KMS-11 (cell line): Measurements from ENCODE around the gene CCDC171.
"Not testable (repeated sequence)": the region's sequence is repeated elsewhere in the genome, so short reads cannot be mapped to it uniquely, and the experiment has no call there.

Experiments used
- H2AFZ ChIP-seq: fragments of 200-600 bp; sonication (generic); 2 replicates; pipeline ENCODE4 v1.6.1; 2016; ENCODE audit warnings: antibody characterized with exemption, mixed run types, low read depth
- H3K27ac ChIP-seq: fragments of 200-600 bp; sonication (generic); 2 replicates; pipeline ENCODE4 v1.6.1; 2016; ENCODE audit warnings: mild to moderate bottlenecking, mixed run types
- H3K27me3 ChIP-seq: fragments of 200-600 bp; sonication (generic); 2 replicates; pipeline ENCODE4 v1.6.1; 2017; ENCODE audit warnings: mild to moderate bottlenecking, low read depth, mixed run types, moderate library complexity; ENCODE audit not compliant: insufficient read depth
- H3K36me3 ChIP-seq: fragments of 200-600 bp; sonication (generic); 2 replicates; pipeline ENCODE4 v1.6.1; 2017; ENCODE audit warnings: mild to moderate bottlenecking, mixed run types; ENCODE audit not compliant: insufficient read depth
- H3K4me1 ChIP-seq: fragments of 200-600 bp; sonication (generic); 2 replicates; pipeline ENCODE4 v1.6.1; 2016; ENCODE audit warnings: mild to moderate bottlenecking, low read depth, mixed run types; ENCODE audit not compliant: poor library complexity, severe bottlenecking
- H3K4me2 ChIP-seq: fragments of 200-600 bp; sonication (generic); 2 replicates; pipeline ENCODE4 v1.7.0; 2016; ENCODE audit warnings: mild to moderate bottlenecking, mixed run types
- H3K4me3 ChIP-seq: fragments of 200-600 bp; sonication (generic); IDR thresholded peaks from 2 replicates; pipeline ENCODE4 v1.6.1; 2017; ENCODE audit warnings: low read depth, low read length, mixed read lengths; ENCODE audit not compliant: insufficient read depth
- H3K79me2 ChIP-seq: fragments of 200-600 bp; sonication (generic); 2 replicates; pipeline ENCODE4 v1.6.1; 2016; ENCODE audit warnings: low read depth, mixed run types; ENCODE audit not compliant: insufficient read depth
- H3K9ac ChIP-seq: fragments of 200-600 bp; sonication (generic); 2 replicates; pipeline ENCODE4 v1.6.1; 2016; ENCODE audit warnings: mild to moderate bottlenecking, mixed run types
- H4K20me1 ChIP-seq: fragments of 200-600 bp; sonication (generic); 2 replicates; pipeline ENCODE4 v1.6.1; 2016; ENCODE audit warnings: mild to moderate bottlenecking, mixed run types; ENCODE audit not compliant: insufficient read depth
- TF ChIP-seq, protein P1 (sequence below): fragments of 200-600 bp; sonication (generic); conservative IDR thresholded peaks from 2 replicates; pipeline ENCODE4 v1.6.1; 2017; ENCODE audit warnings: low read depth, mild to moderate bottlenecking, antibody characterized with exemption, low read length, moderate library complexity, mixed read lengths

The CCDC171 gene

DNA sequence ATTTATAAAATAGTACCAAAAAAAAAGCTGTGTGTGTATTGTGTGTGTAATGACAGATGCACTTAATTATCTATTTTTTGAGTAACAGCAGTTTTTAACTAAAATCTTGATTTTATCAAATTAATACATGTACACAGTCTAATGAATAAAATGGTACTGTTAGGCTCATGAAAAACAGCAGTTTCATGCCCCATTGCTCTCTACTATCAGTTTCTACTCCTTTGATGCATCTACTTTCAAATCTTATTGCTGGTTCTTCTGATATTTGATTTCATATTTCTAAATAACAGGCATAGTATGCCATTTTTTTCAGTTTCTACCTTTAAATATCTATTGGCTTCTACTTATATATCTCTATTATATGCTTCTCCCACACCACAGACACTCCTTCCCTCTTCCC, 117.4 kb downstream of the CCDC171 start:
- Histone ChIP-seq H3K4me1 (no peaks in the 10 kb centered on the region), H3K36me3 (no peaks in the 10 kb centered on the region), H3K9ac (no peak overlapping the region), H3K4me3 (no peak overlapping the region), H3K27ac (no peak overlapping the region), H2AFZ (no peak overlapping the region), H3K4me2 (no peak overlapping the region), H3K27me3 (no peaks in the 10 kb centered on the region), H4K20me1 (no peaks in the 10 kb centered on the region), H3K79me2 (no peaks in the 10 kb centered on the region)
- TF ChIP-seq, protein P1, sequence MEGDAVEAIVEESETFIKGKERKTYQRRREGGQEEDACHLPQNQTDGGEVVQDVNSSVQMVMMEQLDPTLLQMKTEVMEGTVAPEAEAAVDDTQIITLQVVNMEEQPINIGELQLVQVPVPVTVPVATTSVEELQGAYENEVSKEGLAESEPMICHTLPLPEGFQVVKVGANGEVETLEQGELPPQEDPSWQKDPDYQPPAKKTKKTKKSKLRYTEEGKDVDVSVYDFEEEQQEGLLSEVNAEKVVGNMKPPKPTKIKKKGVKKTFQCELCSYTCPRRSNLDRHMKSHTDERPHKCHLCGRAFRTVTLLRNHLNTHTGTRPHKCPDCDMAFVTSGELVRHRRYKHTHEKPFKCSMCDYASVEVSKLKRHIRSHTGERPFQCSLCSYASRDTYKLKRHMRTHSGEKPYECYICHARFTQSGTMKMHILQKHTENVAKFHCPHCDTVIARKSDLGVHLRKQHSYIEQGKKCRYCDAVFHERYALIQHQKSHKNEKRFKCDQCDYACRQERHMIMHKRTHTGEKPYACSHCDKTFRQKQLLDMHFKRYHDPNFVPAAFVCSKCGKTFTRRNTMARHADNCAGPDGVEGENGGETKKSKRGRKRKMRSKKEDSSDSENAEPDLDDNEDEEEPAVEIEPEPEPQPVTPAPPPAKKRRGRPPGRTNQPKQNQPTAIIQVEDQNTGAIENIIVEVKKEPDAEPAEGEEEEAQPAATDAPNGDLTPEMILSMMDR, result no peak

DNA sequence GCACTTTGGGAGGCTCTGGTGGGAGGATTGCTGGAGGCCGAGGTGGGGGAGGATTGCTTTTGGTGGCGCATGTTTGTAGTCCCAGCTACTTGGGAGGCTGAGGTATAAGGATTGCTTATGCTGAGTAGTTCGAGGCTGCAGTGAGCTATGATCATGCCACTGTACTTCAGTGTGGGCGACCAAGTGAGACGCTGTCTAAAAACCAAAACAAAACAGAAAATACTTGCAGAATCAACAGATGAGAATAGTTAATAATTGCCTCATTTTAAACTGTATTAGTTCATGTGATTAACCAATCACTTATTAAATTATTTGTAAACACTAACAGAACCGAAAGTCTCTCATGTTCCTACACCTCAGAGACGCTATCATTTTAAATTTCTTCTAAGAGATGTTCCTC, 118.1 kb downstream of the CCDC171 start:
- no peak overlapping the region for H3K4me3 ChIP-seq
- no peaks in the 10 kb centered on the region for H3K36me3 ChIP-seq
- H3K9ac ChIP-seq, result no peak overlapping the region
- H3K4me2 ChIP-seq, result no peak overlapping the region
- no peak overlapping the region for H2AFZ ChIP-seq
- no peak overlapping the region for H3K27ac ChIP-seq
- no peaks in the 10 kb centered on the region for H3K4me1 ChIP-seq
- H3K27me3 ChIP-seq, result no peaks in the 10 kb centered on the region
- no peaks in the 10 kb centered on the region for H4K20me1 ChIP-seq
- TF ChIP-seq, protein P1, result no peak
- no peaks in the 10 kb centered on the region for H3K79me2 ChIP-seq

DNA sequence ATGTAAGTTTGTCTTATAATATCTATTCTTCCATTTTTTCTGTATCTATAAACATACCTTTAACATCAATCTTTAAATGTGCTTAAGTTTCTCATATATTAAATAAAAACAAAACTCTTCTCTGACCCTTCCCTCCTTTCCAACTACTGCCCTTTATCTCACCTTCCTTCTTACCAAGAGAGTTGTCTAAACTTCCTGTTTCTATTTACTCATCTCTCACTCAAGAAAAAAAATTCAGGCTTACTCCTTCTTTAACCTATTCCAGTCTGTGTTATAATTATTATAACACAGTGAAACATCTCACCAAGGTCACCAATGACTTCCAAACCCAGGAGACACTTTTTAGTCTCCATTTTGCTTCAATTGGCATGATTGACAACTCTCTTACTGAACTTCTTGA, 140.9 kb downstream of the CCDC171 start:
- Histone ChIP-seq H3K9ac (no peak overlapping the region), H3K4me2 (no peak overlapping the region), H3K4me3 (no peak overlapping the region)

DNA sequence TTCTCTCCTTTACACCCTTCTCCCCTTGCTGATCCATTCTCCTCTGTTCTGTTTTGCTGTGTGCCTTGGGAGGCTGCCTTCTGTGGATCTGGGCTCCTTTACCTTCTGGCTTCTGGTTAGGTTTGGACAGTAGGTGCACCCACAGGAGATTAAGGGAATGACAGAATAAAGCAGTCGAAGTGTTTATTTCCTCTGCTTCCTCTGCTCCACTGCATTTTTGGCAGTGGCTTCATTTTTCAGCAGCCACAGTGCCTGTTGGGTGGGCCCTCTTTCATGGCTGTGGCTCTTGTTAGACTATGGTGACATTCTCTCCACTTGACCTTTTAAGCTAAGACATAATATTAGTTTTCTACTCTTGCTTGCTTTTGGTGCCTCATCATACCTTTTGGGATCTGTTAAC, 144.1 kb downstream of the CCDC171 start:
- TF ChIP-seq, protein P1, result no peak
- Histone ChIP-seq H3K36me3 (no peaks in the 10 kb centered on the region), H4K20me1 (no peaks in the 10 kb centered on the region), H3K79me2 (no peaks in the 10 kb centered on the region), H3K4me1 (no peaks in the 10 kb centered on the region), H2AFZ (no peak overlapping the region), H3K4me2 (no peak overlapping the region), H3K27me3 (no peaks in the 10 kb centered on the region), H3K27ac (no peak overlapping the region), H3K4me3 (no peak overlapping the region), H3K9ac (no peak overlapping the region)

More for the DNA sequence above, 140.9 kb downstream of the CCDC171 start:
- H2AFZ ChIP-seq, result no peak overlapping the region
- H3K4me1 ChIP-seq, result no peaks in the 10 kb centered on the region
- TF ChIP-seq, protein P1, result no peak
- no peak overlapping the region for H3K27ac ChIP-seq
- no peaks in the 10 kb centered on the region for H4K20me1 ChIP-seq
- no peaks in the 10 kb centered on the region for H3K79me2 ChIP-seq
- no peaks in the 10 kb centered on the region for H3K27me3 ChIP-seq
- H3K36me3 ChIP-seq, result no peaks in the 10 kb centered on the region

- Histone ChIP-seq H3K4me2 (no peak overlapping the region), H4K20me1 (no peaks in the 10 kb centered on the region), H3K36me3 (no peaks in the 10 kb centered on the region), H3K4me3 (no peak overlapping the region), H3K27ac (no peak overlapping the region), H3K9ac (no peak overlapping the region), H3K27me3 (no peaks in the 10 kb centered on the region), H3K79me2 (no peaks in the 10 kb centered on the region), H2AFZ (no peak overlapping the region), H3K4me1 (no peaks in the 10 kb centered on the region)
- TF ChIP-seq, protein P1, result no peak
Measured at GRCh38 chr9:15697446-15697851, 144.6 kb downstream of the CCDC171 start.

DNA sequence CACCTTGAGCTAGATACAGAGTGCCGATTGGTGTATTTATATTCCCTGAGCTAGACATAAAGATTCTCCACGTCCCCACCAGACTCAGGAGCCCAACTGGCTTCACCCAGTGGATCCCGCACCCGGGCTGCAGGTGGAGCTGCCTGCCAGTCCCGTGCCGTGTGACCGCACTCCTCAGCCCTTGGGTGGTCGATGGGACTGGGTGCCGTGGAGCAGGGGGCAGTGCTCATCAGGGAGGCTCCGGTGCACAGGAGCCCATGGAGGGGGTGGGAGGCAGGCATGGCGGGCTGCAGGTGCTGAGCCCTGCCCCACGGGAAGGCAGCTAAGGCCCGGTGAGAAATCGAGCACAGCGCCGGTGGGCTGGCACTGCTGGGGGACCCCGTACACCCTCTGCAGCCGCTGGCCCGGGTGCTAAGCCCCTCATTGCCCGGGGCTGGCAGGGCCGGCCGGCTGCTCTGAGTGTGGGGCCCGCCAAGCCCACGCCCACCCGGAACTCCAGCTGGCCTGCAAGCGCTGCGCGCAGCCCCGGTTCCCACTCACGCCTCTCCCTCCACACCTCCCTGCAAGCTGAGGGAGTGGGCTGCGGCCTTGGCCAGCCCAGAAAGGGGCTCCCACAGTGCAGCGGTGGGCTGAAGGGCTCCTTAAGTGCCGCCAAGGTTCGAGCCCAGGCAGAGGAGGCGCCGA, 147.2 kb downstream of the CCDC171 start:
- H2AFZ ChIP-seq, H3K4me3 ChIP-seq, H4K20me1 ChIP-seq, H3K79me2 ChIP-seq, H3K4me2 ChIP-seq, H3K4me1 ChIP-seq, H3K27ac ChIP-seq, H3K9ac ChIP-seq, H3K36me3 ChIP-seq, H3K27me3 ChIP-seq: not testable (repeated sequence)
